PC-9 (cell line): Measurements from ENCODE around the gene NCOA3.

ENCODE experiments used
- EZH2 ChIP-seq: fragments of 200-600 bp; sonication (generic); IDR thresholded peaks from 2 replicates; pipeline ENCODE4 v1.8.0; 2017; ENCODE audit warnings: antibody characterized with exemption, low read depth
- TF ChIP-seq, protein P1 (sequence below): fragments of 200-600 bp; sonication (generic); conservative IDR thresholded peaks from 2 replicates; pipeline ENCODE4 v1.6.1; 2017; ENCODE audit warnings: mixed run types, antibody characterized with exemption, mild to moderate bottlenecking, moderate library complexity

DNA sequence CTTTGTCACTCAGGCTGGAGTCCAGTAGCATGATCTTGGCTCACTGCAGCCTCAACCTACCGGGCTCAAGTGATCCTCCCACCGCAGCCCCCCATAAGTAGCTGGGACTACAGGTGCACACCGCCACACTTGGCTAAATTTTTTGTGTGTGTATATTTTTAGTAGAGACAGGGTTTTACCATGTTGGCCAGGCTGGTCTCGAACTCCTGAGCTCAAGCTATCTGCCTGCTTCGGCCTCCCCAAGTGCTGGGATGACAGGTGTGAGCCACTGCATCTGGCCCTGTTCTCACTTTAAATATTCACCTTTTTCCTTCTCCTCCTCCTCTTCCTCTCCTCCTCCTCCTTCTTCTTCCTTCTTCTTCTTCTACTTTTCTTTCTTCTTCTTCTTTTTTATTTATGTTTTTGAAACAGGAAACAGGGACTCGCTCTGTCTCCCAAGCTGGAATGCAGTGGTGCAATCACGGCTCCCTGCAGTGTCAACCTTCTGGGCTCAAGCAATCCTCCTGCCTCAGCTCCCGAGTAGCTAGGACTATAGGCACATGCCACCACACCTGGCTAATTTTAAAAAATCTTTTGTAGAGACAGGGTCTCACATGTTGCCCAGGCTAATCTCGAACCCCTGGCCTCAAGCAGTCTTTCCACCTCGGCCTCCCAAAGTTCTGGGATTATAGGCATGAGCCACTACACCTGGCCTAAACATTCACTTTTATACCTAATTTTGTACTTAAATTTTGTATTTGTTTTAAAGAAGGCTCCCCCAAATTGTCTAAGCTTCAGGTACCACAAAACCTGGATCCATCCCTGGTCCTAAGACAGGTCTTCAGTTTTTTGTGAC is 47.2 kb upstream of the NCOA3 start:
- TF ChIP-seq EZH2, result no peak
- TF ChIP-seq, protein P1, sequence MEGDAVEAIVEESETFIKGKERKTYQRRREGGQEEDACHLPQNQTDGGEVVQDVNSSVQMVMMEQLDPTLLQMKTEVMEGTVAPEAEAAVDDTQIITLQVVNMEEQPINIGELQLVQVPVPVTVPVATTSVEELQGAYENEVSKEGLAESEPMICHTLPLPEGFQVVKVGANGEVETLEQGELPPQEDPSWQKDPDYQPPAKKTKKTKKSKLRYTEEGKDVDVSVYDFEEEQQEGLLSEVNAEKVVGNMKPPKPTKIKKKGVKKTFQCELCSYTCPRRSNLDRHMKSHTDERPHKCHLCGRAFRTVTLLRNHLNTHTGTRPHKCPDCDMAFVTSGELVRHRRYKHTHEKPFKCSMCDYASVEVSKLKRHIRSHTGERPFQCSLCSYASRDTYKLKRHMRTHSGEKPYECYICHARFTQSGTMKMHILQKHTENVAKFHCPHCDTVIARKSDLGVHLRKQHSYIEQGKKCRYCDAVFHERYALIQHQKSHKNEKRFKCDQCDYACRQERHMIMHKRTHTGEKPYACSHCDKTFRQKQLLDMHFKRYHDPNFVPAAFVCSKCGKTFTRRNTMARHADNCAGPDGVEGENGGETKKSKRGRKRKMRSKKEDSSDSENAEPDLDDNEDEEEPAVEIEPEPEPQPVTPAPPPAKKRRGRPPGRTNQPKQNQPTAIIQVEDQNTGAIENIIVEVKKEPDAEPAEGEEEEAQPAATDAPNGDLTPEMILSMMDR, result no peak
